Measurements from ENCODE around the gene GM2A.
"Not testable (repeated sequence)": the region's sequence is repeated elsewhere in the genome, so short reads cannot be mapped to it uniquely, and the experiment has no call there.

GM2A gene

GRCh38 chr5:151254556-151254955, 1.6 kb downstream of the GM2A start:
- no peak for DNase-seq

- DNase-seq = not testable (repeated sequence)
Observed at GRCh38 chr5:151254990-151255389, 2.0 kb downstream of the GM2A start.

- no peak for DNase-seq
Observed at GRCh38 chr5:151255621-151256286, 2.8 kb downstream of the GM2A start.

- no peak for DNase-seq
Observed at GRCh38 chr5:151257731-151258181, 4.8 kb downstream of the GM2A start.

GRCh38 chr5:151258201-151258611, 5.2 kb downstream of the GM2A start:
- no peak for DNase-seq

- no peak for DNase-seq
Observed at GRCh38 chr5:151258816-151259215, 5.8 kb downstream of the GM2A start.

GRCh38 chr5:151259931-151260330, 6.9 kb downstream of the GM2A start:
- DNase-seq = no peak

- no peak for DNase-seq
Observed at GRCh38 chr5:151262532-151262931, 9.5 kb downstream of the GM2A start.

- DNase-seq = no peak
Observed at GRCh38 chr5:151264113-151264512, 11.1 kb downstream of the GM2A start.

GRCh38 chr5:151267491-151268260, 14.7 kb downstream of the GM2A start:
- no peak for DNase-seq

GRCh38 chr5:151270599-151270998, 17.6 kb downstream of the GM2A start:
- no peak for DNase-seq

- DNase-seq = no peak
Observed at GRCh38 chr5:151271336-151271735, 18.4 kb downstream of the GM2A start.

GRCh38 chr5:151274666-151275065, 21.7 kb downstream of the GM2A start:
- DNase-seq = no peak

GRCh38 chr5:151275803-151276202, 22.8 kb downstream of the GM2A start:
- no peak for DNase-seq

- DNase-seq = no peak
Observed at GRCh38 chr5:151278845-151279244, 25.9 kb downstream of the GM2A start.

GRCh38 chr5:151280443-151280842, 27.5 kb downstream of the GM2A start:
- no peak for DNase-seq

- no peak for DNase-seq
Observed at GRCh38 chr5:151281001-151281639, 28.1 kb downstream of the GM2A start.

GRCh38 chr5:151283120-151283825, 30.3 kb downstream of the GM2A start:
- DNase-seq = no peak

GRCh38 chr5:151284392-151284967, 31.5 kb downstream of the GM2A start:
- DNase-seq = no peak

GRCh38 chr5:151285683-151286082, 32.7 kb downstream of the GM2A start:
- DNase-seq = no peak

- DNase-seq = no peak
Observed at GRCh38 chr5:151286246-151286645, 33.3 kb downstream of the GM2A start.

GRCh38 chr5:151288180-151288579, 35.2 kb downstream of the GM2A start:
- no peak for DNase-seq

- DNase-seq = no peak
Observed at GRCh38 chr5:151293624-151294023, 40.6 kb downstream of the GM2A start.

All from right forelimb (tissue), 1 donor.